ENCODE data around the gene CDH8.
"Not testable (repeated sequence)": the region's sequence is repeated elsewhere in the genome, so short reads cannot be mapped to it uniquely, and the experiment has no call there.

GRCh38 chr16:61801217-61801616, 235.0 kb downstream of the CDH8 start:
- TF ChIP-seq CTCF, EP300 (IDR thresholded peaks at IDR 0.05): not testable (repeated sequence)

Data from gastroesophageal sphincter (tissue), 3 donors.